ENCODE measurements around the gene DGKG. TPM values are rescaled to one million over a fixed set of nuclear protein-coding genes. Genes with fewer than 3 reads are reported as not detected.

DGKG gene
- total RNA-seq, 1 experiment from 2014 or later: 45.2 TPM

GRCh38 chr3:186330772-186331460 lies 31.1 kb downstream of the DGKG start:
- BruUV-seq (replicated peaks): no TSS peak
- CTCF ChIA-PET: no interaction called here
- no peak for DNase-seq (ENCODE audit: low spot score)
- Histone ChIP-seq H3K4me1 (ENCODE audit: insufficient read depth, low read length, poor library complexity, severe bottlenecking) (no peaks in the 10 kb centered on the region), H3K36me3 (ENCODE audit: insufficient read depth, low read length, poor library complexity, severe bottlenecking) (no peaks in the 10 kb centered on the region), H3K27me3 (replicated peaks; ENCODE audit: insufficient read depth, low read depth, low read length, poor library complexity) (peaks cover 41% of the 10 kb centered on the region), H3K27ac (ENCODE audit: low read depth, low read length, poor library complexity, severe bottlenecking) (no peak overlapping the region), H3K9me3 (ENCODE audit: low read depth, low read length, poor library complexity, severe bottlenecking) (no peaks in the 10 kb centered on the region), H3K4me3 (ENCODE audit: low read depth, low read length, poor library complexity, severe bottlenecking) (no peak overlapping the region)
- intact Hi-C loops (cut with micrococcal nuclease; ENCODE audit: unreplicated experiment): no loop called here
- POLR2A ChIA-PET (ENCODE audit: low non-redundant PET): no interaction called here
- TF ChIP-seq, protein P1, sequence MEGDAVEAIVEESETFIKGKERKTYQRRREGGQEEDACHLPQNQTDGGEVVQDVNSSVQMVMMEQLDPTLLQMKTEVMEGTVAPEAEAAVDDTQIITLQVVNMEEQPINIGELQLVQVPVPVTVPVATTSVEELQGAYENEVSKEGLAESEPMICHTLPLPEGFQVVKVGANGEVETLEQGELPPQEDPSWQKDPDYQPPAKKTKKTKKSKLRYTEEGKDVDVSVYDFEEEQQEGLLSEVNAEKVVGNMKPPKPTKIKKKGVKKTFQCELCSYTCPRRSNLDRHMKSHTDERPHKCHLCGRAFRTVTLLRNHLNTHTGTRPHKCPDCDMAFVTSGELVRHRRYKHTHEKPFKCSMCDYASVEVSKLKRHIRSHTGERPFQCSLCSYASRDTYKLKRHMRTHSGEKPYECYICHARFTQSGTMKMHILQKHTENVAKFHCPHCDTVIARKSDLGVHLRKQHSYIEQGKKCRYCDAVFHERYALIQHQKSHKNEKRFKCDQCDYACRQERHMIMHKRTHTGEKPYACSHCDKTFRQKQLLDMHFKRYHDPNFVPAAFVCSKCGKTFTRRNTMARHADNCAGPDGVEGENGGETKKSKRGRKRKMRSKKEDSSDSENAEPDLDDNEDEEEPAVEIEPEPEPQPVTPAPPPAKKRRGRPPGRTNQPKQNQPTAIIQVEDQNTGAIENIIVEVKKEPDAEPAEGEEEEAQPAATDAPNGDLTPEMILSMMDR (conservative IDR thresholded peaks at IDR 0.05; ENCODE audit: low read depth, low read length): no peak
- no peak for TF ChIP-seq EZH2 (IDR thresholded peaks at IDR 0.05; ENCODE audit: borderline replicate concordance, low read depth, low read length, poor library complexity, severe bottlenecking)

GRCh38 chr3:186329589-186329988 lies 32.4 kb downstream of the DGKG start:
- ChIA-PET POLR2A (ENCODE audit: low non-redundant PET) (no interaction called here), CTCF (no interaction called here)
- no peak for DNase-seq (ENCODE audit: low spot score)
- H3K27ac ChIP-seq (ENCODE audit: low read depth, low read length, poor library complexity, severe bottlenecking): no peak overlapping the region
- intact Hi-C loops (cut with micrococcal nuclease; ENCODE audit: unreplicated experiment): no loop called here
- no peaks in the 10 kb centered on the region for H3K36me3 ChIP-seq (ENCODE audit: insufficient read depth, low read length, poor library complexity, severe bottlenecking)
- H3K27me3 ChIP-seq (replicated peaks; ENCODE audit: insufficient read depth, low read depth, low read length, poor library complexity): peaks cover 33% of the 10 kb centered on the region
- no peaks in the 10 kb centered on the region for H3K4me1 ChIP-seq (ENCODE audit: insufficient read depth, low read length, poor library complexity, severe bottlenecking)
- no TSS peak for BruUV-seq (replicated peaks)
- no peaks in the 10 kb centered on the region for H3K9me3 ChIP-seq (ENCODE audit: low read depth, low read length, poor library complexity, severe bottlenecking)
- no peak overlapping the region for H3K4me3 ChIP-seq (ENCODE audit: low read depth, low read length, poor library complexity, severe bottlenecking)
- TF ChIP-seq EZH2 (IDR thresholded peaks at IDR 0.05; ENCODE audit: borderline replicate concordance, low read depth, low read length, poor library complexity, severe bottlenecking): no peak
- TF ChIP-seq, protein P1 (conservative IDR thresholded peaks at IDR 0.05; ENCODE audit: low read depth, low read length): no peak

GRCh38 chr3:186327912-186328487 lies 34.0 kb downstream of the DGKG start:
- CTCF ChIA-PET: no interaction called here
- H3K36me3 ChIP-seq (ENCODE audit: insufficient read depth, low read length, poor library complexity, severe bottlenecking): no peaks in the 10 kb centered on the region
- H3K9me3 ChIP-seq (ENCODE audit: low read depth, low read length, poor library complexity, severe bottlenecking): no peaks in the 10 kb centered on the region
- H3K4me1 ChIP-seq (ENCODE audit: insufficient read depth, low read length, poor library complexity, severe bottlenecking): no peaks in the 10 kb centered on the region
- POLR2A ChIA-PET (ENCODE audit: low non-redundant PET): no interaction called here
- peaks cover 20% of the 10 kb centered on the region for H3K27me3 ChIP-seq (replicated peaks; ENCODE audit: insufficient read depth, low read depth, low read length, poor library complexity)
- DNase-seq (ENCODE audit: low spot score): no peak
- BruUV-seq (replicated peaks): no TSS peak
- intact Hi-C loops (cut with micrococcal nuclease; ENCODE audit: unreplicated experiment): no loop called here
- no peak overlapping the region for H3K27ac ChIP-seq (ENCODE audit: low read depth, low read length, poor library complexity, severe bottlenecking)
- no peak overlapping the region for H3K4me3 ChIP-seq (ENCODE audit: low read depth, low read length, poor library complexity, severe bottlenecking)
- no peak for TF ChIP-seq EZH2 (IDR thresholded peaks at IDR 0.05; ENCODE audit: borderline replicate concordance, low read depth, low read length, poor library complexity, severe bottlenecking)
- TF ChIP-seq, protein P1 (conservative IDR thresholded peaks at IDR 0.05; ENCODE audit: low read depth, low read length): no peak

Measured in A673 (cell line).